Endothelial cell of umbilical vein (primary cell): ENCODE measurements around the gene ARMH4. TPM values are rescaled to one million over a fixed set of nuclear protein-coding genes. Genes with fewer than 3 reads are reported as not detected.

Source experiments
- BruUV-seq: library from RNA; stranded (reverse); fragments of 400-500 nt; replicated peaks from 2 replicates; lab custom pipeline; 2021; lab: Mats Ljungman, UMichigan
- CTCF ChIA-PET: fragments of 300-600, 350-600 bp; sonication (Branson Sonifier 250); formaldehyde crosslinking; loops from one replicate; lab custom pipeline; 2021; ENCODE audit warnings: antibody characterized with exemption, inconsistent platforms; lab: Charles Lee
- POLR2A ChIA-PET: fragments of 300-600, 350-600 bp; sonication (Branson Sonifier 250); formaldehyde crosslinking; loops from one replicate; lab custom pipeline; 2021; ENCODE audit warnings: antibody characterized with exemption, inconsistent platforms; lab: Charles Lee
- DNase-seq: peaks from one replicate; pipeline ENCODE4 v3.0.0-alpha.2; 2011; ENCODE audit warnings: low read depth, low spot score
- FAIRE-seq: peaks from 2 replicates; lab custom pipeline; 2011; peaks lifted over from hg19 to GRCh38; lab: Jason Lieb, UNC
- H2AFZ ChIP-seq: 2 replicates; pipeline ENCODE4 v1.6.0; 2012; ENCODE audit warnings: low read depth, low read length, control low read depth, inconsistent platforms
- H3K27ac ChIP-seq: 2 replicates; pipeline ENCODE4 v1.5.1; 2011; ENCODE audit warnings: low read depth, mild to moderate bottlenecking, control low read depth, low read length, moderate library complexity; ENCODE audit not compliant: insufficient read depth
- H3K27me3 ChIP-seq, 2 experiments: 2 replicates each; pipeline versions ENCODE4 v1.6.0 to v1.6.1; 2011; ENCODE audit warnings: low read length in 2 of 2, mixed read lengths in 1 of 2; ENCODE audit not compliant: control insufficient read depth in 2 of 2, insufficient read depth in 2 of 2
- H3K36me3 ChIP-seq, 2 experiments: 2 replicates in 1 of 2; 3 replicates in 1 of 2; pipeline ENCODE4 v1.5.1; 2011; ENCODE audit warnings: low read length in 2 of 2, mild to moderate bottlenecking in 1 of 2, moderate library complexity in 1 of 2; ENCODE audit not compliant: control insufficient read depth in 2 of 2, insufficient read depth in 2 of 2; ENCODE audit errors: extremely low read depth in 1 of 2
- H3K4me1 ChIP-seq: 3 replicates; pipeline ENCODE4 v1.5.1; 2011; ENCODE audit warnings: mild to moderate bottlenecking, low read length; ENCODE audit not compliant: control insufficient read depth, insufficient read depth; ENCODE audit errors: extremely low read depth
- H3K4me2 ChIP-seq: 2 replicates; pipeline ENCODE4 v1.6.1; 2011; ENCODE audit warnings: low read length, control low read depth, mixed read lengths; ENCODE audit not compliant: insufficient read depth
- H3K4me3 ChIP-seq, 3 experiments: fragments of 200-600 bp in 1 of 3; sonication (generic), shearing (Covaris generic) in 1 of 3; replicated peaks in 1 of 3; 2 replicates each; pipeline ENCODE4 v1.5.1; 2011 to 2016; ENCODE audit warnings: control low read depth in 3 of 3, low read length in 3 of 3, mild to moderate bottlenecking in 2 of 3, inconsistent platforms in 1 of 3, low read depth in 1 of 3, moderate library complexity in 1 of 3; ENCODE audit not compliant: insufficient read depth in 1 of 3
- H3K79me2 ChIP-seq: 2 replicates; pipeline ENCODE4 v1.6.0; 2012; ENCODE audit warnings: low read length, inconsistent platforms; ENCODE audit not compliant: control insufficient read depth, insufficient read depth
- H3K9ac ChIP-seq: replicated peaks from 2 replicates; pipeline ENCODE3; 2011; ENCODE audit warnings: low read length, control low read depth; ENCODE audit not compliant: insufficient read depth; ENCODE audit errors: extremely low read depth
- H3K9me1 ChIP-seq: replicated peaks from 3 replicates; pipeline ENCODE4 v1.6.0; 2011; ENCODE audit warnings: mild to moderate bottlenecking, low read length; ENCODE audit not compliant: control insufficient read depth, insufficient read depth; ENCODE audit errors: extremely low read depth
- H3K9me3 ChIP-seq: replicated peaks from 2 replicates; pipeline ENCODE4 v1.5.1; 2012; ENCODE audit warnings: low read length, inconsistent platforms; ENCODE audit not compliant: control insufficient read depth, insufficient read depth
- H4K20me1 ChIP-seq: replicated peaks from 2 replicates; pipeline ENCODE3; 2011; ENCODE audit warnings: mild to moderate bottlenecking, low read length; ENCODE audit not compliant: control insufficient read depth, insufficient read depth; ENCODE audit errors: extremely low read depth
- GATA2 ChIP-seq: IDR thresholded peaks from 2 replicates; pipeline ENCODE4 v1.7.0; 2011; ENCODE audit warnings: low read depth, mild to moderate bottlenecking, moderate library complexity, mixed read lengths, low read length; ENCODE audit not compliant: insufficient read length, insufficient read depth
- POLR2A ChIP-seq: IDR thresholded peaks from 2 replicates; pipeline ENCODE4 v1.6.1; 2012; ENCODE audit warnings: low read depth, mild to moderate bottlenecking, control low read depth, low read length
- dilution Hi-C: fragments of 300-500 bp; cut with MboI; formaldehyde crosslinking; loops from one replicate; pipeline ENCODE4 v1.15.0; 2019; ENCODE audit warnings: low sequenced_read_pairs; ENCODE audit not compliant: extremely low pct_ligation_motif_present
- intact Hi-C: fragments of 100-400 bp; cut with micrococcal nuclease; formaldehyde crosslinking; loops from one replicate; pipeline ENCODE4 v1.10.0; 2022
- polyA plus RNA-seq, 4 experiments: library from polyadenylated mRNA; depleted of rRNA in 3 of 4; stranded (reverse) in 3 of 4; unstranded in 1 of 4; fragments of >200 nt; gene quantifications; 2 replicates each; pipeline versions ENCODE4 v1.2.1 to v1.2.3, GENCODE V29; 2011 to 2012; ENCODE audit warnings: missing spikeins in 1 of 4
- total RNA-seq: library from RNA; stranded (reverse); gene quantifications from 2 replicates; pipeline ENCODE4 v1.2.3, GENCODE V29; 2021
- TF ChIP-seq, protein P1 (sequence below), 2 donors: IDR thresholded peaks; 1 replicate in 1 of 2; 2 replicates in 1 of 2; pipeline ENCODE4 v1.5.1; 2011; ENCODE audit warnings: low read length in 2 of 2, mild to moderate bottlenecking in 2 of 2, moderate library complexity in 2 of 2, control low read depth in 1 of 2, inconsistent platforms in 1 of 2, low read depth in 1 of 2; ENCODE audit not compliant: insufficient read depth in 1 of 2; ENCODE audit errors: extremely low read depth in 1 of 2

The ARMH4 gene
- total and polyA plus RNA-seq, 2 donors (not counting 3 experiments of a cell fraction or from before 2014, with no cell fraction given): 1.1 to 3.0 TPM

DNA sequence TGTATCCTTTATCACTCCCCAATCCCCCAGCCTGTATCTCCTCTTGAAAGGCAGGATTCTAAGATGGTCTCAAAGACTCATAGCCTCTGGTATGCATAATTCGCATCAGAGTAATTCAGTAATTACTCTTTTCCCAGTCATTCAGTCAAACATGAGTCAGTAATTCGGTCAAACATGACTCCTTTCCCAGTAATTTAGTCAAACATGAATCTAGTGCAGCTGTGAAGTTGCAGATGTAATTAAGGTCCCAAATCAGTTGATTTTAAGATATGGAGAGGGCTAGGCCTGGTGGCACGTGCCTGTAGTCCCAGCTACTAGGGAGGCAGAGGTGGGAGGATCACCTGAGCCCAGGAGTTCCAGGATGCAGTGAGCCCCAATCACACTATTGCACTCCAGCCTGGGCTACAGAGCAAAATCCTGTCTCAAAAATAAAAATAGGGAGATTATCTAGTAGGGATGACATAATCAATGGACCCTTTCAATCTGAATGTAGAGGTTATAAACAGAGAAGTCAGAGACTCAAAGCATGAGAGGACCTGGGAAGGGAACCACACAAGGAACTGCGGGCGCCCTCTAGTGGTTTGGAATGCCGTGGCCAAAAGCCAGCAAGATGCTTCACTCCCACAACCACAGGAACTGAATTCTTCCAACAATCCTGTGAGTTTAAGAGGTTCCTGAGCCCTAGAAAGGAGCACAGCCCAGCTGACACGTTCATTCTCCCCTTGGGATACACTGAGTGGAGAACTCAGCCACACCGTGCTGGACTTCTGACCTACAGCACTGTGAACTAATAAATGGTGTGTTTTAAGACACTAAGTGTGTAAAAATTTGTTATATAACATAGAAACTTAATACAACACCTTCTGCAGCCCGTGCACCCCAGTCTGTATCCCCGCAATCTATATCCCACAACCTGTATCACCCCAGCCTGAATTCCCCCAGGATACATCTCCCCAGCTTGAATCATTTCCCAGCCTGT is 14.3 kb upstream of the ARMH4 start:
- intact Hi-C loops: loop anchor here (1.0 kb wide), 1 partner anchor 58 kb away; no protein-coding TSS in a partner anchor

More for the DNA sequence above, 14.3 kb upstream of the ARMH4 start:
- Histone ChIP-seq H3K9me3 (no peaks in the 10 kb centered on the region), H4K20me1 (no peaks in the 10 kb centered on the region), H3K27me3 (peaks cover 2 to 4% of the 10 kb centered on the region in 2 experiments), H3K9me1 (no peaks in the 10 kb centered on the region), H3K79me2 (no peaks in the 10 kb centered on the region), H3K27ac (no peak overlapping the region), H3K36me3 (no peaks in the 10 kb centered on the region), H2AFZ (no peak overlapping the region), H3K4me1 (no peaks in the 10 kb centered on the region), H3K4me2 (no peak overlapping the region), H3K4me3 (no peak overlapping the region), H3K9ac (no peak overlapping the region)
- DNase-seq (peak; percentile 67), FAIRE-seq (peak; percentile 78)
- dilution Hi-C loops: no loop called here
- no TSS peak for BruUV-seq
- POLR2A ChIA-PET: no interaction called here
- TF ChIP-seq, protein P1, sequence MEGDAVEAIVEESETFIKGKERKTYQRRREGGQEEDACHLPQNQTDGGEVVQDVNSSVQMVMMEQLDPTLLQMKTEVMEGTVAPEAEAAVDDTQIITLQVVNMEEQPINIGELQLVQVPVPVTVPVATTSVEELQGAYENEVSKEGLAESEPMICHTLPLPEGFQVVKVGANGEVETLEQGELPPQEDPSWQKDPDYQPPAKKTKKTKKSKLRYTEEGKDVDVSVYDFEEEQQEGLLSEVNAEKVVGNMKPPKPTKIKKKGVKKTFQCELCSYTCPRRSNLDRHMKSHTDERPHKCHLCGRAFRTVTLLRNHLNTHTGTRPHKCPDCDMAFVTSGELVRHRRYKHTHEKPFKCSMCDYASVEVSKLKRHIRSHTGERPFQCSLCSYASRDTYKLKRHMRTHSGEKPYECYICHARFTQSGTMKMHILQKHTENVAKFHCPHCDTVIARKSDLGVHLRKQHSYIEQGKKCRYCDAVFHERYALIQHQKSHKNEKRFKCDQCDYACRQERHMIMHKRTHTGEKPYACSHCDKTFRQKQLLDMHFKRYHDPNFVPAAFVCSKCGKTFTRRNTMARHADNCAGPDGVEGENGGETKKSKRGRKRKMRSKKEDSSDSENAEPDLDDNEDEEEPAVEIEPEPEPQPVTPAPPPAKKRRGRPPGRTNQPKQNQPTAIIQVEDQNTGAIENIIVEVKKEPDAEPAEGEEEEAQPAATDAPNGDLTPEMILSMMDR (IDR thresholded peaks at IDR 0.05; ENCODE audit: extremely low read depth in 1 of 2, insufficient read depth in 1 of 2, low read depth in 1 of 2, low read length in 2 of 2): peak; percentile 79 to 92
- no peak for TF ChIP-seq POLR2A
- TF ChIP-seq GATA2: no peak
- CTCF ChIA-PET: interaction anchor here (0.7 to 7.0 kb wide), 7 partner anchors 9 to 474 kb away, joined by 3 to 93 read pairs (median 4); partner anchors contain the start of gene ACTR10
